LNCAP (cell line): ENCODE results near the gene CNKSR2.

Experiments used
- TF ChIP-seq, protein P1 (sequence below): fragments of 450-650 bp; IDR thresholded peaks from 2 replicates; pipeline ENCODE4 v1.5.1; 2017; ENCODE audit warnings: mild to moderate bottlenecking

Gene CNKSR2

DNA sequence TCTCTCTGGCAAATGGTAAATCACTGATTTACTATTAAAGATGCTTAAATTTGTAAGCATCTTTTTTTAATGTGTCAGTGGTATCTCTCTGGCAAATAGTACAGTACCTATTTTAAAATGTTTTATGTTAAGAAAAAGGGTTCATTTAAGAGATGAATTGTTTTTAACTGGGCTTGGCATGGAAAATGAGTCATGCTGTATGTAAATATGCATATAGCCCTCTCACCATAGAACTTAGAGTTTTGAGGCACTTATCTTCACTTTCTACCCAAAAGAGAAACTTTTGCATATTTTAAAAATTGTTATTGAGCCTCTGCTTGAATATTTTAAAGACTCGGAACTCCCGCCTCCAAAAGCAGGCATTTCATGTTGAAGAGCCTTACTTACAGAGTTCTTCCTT, 246.0 kb downstream of the CNKSR2 start:
- TF ChIP-seq, protein P1, sequence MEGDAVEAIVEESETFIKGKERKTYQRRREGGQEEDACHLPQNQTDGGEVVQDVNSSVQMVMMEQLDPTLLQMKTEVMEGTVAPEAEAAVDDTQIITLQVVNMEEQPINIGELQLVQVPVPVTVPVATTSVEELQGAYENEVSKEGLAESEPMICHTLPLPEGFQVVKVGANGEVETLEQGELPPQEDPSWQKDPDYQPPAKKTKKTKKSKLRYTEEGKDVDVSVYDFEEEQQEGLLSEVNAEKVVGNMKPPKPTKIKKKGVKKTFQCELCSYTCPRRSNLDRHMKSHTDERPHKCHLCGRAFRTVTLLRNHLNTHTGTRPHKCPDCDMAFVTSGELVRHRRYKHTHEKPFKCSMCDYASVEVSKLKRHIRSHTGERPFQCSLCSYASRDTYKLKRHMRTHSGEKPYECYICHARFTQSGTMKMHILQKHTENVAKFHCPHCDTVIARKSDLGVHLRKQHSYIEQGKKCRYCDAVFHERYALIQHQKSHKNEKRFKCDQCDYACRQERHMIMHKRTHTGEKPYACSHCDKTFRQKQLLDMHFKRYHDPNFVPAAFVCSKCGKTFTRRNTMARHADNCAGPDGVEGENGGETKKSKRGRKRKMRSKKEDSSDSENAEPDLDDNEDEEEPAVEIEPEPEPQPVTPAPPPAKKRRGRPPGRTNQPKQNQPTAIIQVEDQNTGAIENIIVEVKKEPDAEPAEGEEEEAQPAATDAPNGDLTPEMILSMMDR: no peak

DNA sequence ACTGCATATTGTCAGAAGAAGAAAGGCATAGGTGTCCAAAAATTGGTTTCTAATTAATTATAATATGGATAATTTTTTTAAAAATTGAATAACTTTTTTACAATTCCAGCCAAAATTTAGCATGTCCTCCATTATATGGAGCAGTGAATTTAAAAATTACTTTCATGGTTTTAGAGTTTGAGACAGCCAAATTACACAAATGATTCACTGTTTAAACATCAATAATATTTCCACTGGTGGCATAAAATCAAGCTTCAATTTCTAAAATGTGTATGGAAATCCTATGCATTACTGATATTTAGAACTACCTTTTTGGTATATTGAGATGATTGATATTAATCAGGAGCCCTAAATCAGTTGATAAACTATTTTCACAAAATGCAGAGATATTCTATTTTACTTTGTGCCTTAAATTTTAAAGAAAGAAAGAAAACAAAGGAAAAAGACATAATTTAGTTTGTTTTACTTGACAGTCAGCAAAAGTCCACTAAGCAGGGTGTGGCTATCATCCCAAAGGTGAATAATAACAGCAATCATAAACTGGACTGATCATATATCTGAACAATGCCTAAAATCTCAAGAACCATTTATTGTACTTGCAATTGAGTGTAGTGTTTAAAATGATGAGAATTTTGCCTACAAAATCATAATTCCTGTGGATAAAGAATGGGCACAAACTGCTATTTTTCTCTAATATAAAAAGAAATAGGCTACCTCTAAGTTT, 249.7 kb downstream of the CNKSR2 start:
- TF ChIP-seq, protein P1: no peak

- TF ChIP-seq, protein P1: no peak
Observed at GRCh38 chrX:21632027-21632426, 257.8 kb downstream of the CNKSR2 start.

DNA sequence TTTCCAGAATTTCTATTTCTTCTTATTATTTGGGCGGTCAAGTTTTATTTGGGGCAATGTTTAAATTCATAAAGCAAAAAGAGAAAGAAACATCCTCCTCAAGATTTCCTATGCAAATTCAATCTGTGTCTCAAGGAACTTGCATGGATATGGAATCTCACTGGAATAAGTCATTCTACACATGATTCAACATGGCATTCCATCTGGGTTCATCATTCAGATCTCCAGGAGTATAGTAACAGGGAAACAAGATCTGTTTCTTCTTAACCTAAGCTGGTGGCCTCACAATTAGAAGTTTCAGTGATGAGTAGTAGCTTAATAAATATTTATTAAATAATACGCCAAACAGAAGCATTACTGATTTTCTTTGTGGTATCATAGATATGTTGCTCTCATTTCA, 264.1 kb downstream of the CNKSR2 start:
- TF ChIP-seq, protein P1: no peak

- TF ChIP-seq, protein P1: no peak
Observed at GRCh38 chrX:21639775-21640174, 265.6 kb downstream of the CNKSR2 start.

DNA sequence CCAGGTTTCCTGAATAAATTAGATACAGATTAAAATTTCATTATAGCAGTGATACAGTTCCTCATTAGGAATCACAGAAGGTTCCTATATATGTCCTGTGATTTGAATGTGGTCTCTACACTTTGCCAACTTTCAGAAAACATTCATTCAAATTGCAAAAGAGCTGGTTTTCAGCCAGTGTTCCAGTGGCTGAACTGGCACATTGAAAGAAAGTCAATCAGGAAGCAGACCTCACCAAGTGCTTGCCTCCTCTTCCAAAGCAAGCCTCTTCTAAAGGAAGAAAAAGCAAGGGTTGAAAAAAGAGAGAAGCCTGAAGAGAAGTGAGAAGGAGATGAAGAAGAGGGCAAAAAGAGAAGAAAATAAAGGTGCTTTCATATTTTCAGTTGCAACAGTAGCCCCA, 271.2 kb downstream of the CNKSR2 start:
- TF ChIP-seq, protein P1: no peak

- TF ChIP-seq, protein P1: no peak
Observed at GRCh38 chrX:21645886-21646285, 271.7 kb downstream of the CNKSR2 start.
